ENCODE measurements around the gene PAM. TPM values are rescaled to one million over a fixed set of nuclear protein-coding genes. Genes with fewer than 3 reads are reported as not detected.
A peak's percentile ranks its signal among the peaks of the same experiment; 100 is the strongest.

Gene PAM
- total and polyA plus RNA-seq, 12 donors = 488 to 1,485 (median 1,074) TPM

GRCh38 chr5:102758576-102758975 lies 3.5 kb downstream of the PAM start:
- no peak overlapping the region for H3K4me3 ChIP-seq
- peaks cover 0 to 82% (median 69%) of the 10 kb centered on the region in 9 donors for H3K4me1 ChIP-seq
- ATAC-seq (no peak), DNase-seq (no peak)
- no peak for TF ChIP-seq CTCF (IDR thresholded peaks at IDR 0.05)
- H3K27me3 ChIP-seq = peaks cover 0 to 6% (median 0%) of the 10 kb centered on the region in 7 donors
- no peaks in the 10 kb centered on the region for H3K36me3 ChIP-seq
- intact Hi-C loops (cut with DNase I) = no loop called here
- H3K27ac ChIP-seq = peak overlapping the region in 6 of 10 donors; percentile 7 to 68 (median 34)
- H3K9me3 ChIP-seq = no peaks in the 10 kb centered on the region

DNA sequence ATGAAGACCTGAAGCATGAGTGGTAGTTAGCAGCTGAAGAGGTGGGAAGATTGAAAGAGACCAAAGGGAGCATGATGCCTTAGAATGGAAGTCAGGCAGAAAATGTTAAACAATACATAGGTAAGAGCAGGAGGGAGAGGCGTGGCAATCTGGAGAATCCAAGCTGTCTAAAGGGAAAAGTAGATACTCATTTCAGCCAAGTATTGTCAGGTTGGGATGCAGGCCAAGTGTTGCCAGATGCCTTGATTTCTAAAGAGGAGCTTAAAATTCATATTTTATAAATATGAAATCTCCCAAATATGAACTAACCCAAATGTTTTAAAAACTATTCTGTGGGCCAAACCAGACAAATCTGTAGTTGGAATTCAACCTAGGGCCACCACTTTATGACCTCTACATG lies 4.2 kb downstream of the PAM start:
- intact Hi-C loops (cut with DNase I) = no loop called here

GRCh38 chr5:102759700-102760099 lies 4.6 kb downstream of the PAM start:
- Histone ChIP-seq H3K4me3 (no peak overlapping the region), H3K36me3 (no peaks in the 10 kb centered on the region), H3K27ac (peak overlapping the region in 6 of 10 donors; percentile 7 to 68 (median 36)), H3K4me1 (peaks cover 0 to 78% (median 67%) of the 10 kb centered on the region in 9 donors), H3K27me3 (no peaks in the 10 kb centered on the region), H3K9me3 (no peaks in the 10 kb centered on the region)
- WGBS, 2 donors = 56 to 72% methylated on average over 2 of the region's 2 CpGs
- ATAC-seq = no peak
- DNase-seq = no peak
- intact Hi-C loops (cut with DNase I) = loop anchor here in 3 of 10 donors (5.0 to 10.0 kb wide), 3 partner anchors 175 to 355 kb away; no protein-coding TSS in a partner anchor
- TF ChIP-seq CTCF (IDR thresholded peaks at IDR 0.05) = no peak

More for the DNA sequence above, 4.2 kb downstream of the PAM start:
- DNase-seq = no peak
- H3K36me3 ChIP-seq = no peaks in the 10 kb centered on the region
- 88 to 93% methylated on average over 1 of the region's 1 CpG for WGBS, 2 donors
- peaks cover 0 to 82% (median 67%) of the 10 kb centered on the region in 9 donors for H3K4me1 ChIP-seq
- H3K9me3 ChIP-seq = no peaks in the 10 kb centered on the region
- TF ChIP-seq CTCF (IDR thresholded peaks at IDR 0.05) = no peak
- H3K27me3 ChIP-seq = no peaks in the 10 kb centered on the region
- H3K4me3 ChIP-seq = no peak overlapping the region
- H3K27ac ChIP-seq = peak overlapping the region in 6 of 10 donors; percentile 7 to 68 (median 40)
- no peak for ATAC-seq

GRCh38 chr5:102760815-102761214 lies 5.7 kb downstream of the PAM start:
- intact Hi-C loops (cut with DNase I) = loop anchor here in 3 of 10 donors (5.0 to 10.0 kb wide), 3 partner anchors 176 to 354 kb away; no protein-coding TSS in a partner anchor
- no peak overlapping the region for H3K4me3 ChIP-seq
- peak in 3 of 8 donors; percentile 22 to 41 (median 26) for ATAC-seq
- H3K27ac ChIP-seq = peak overlapping the region in 8 of 10 donors; percentile 19 to 68 (median 32)
- H3K27me3 ChIP-seq = no peaks in the 10 kb centered on the region
- peaks cover 0 to 84% (median 67%) of the 10 kb centered on the region in 9 donors for H3K4me1 ChIP-seq
- 6 to 12% methylated on average over 2 of the region's 2 CpGs for WGBS, 2 donors
- DNase-seq = no peak
- no peak for TF ChIP-seq CTCF (IDR thresholded peaks at IDR 0.05)
- H3K9me3 ChIP-seq = no peaks in the 10 kb centered on the region
- H3K36me3 ChIP-seq = no peaks in the 10 kb centered on the region

Measured in heart right ventricle (tissue), 16 donors.